Nephron (organoid): ENCODE results near the gene TNIK.

ENCODE experiments used
- H3K27ac Mint-ChIP-seq, 3 experiments: 2 replicates each; pipeline ENCODE4 v1.8.0; 2020; ENCODE audit warnings: mixed read lengths in 3 of 3, mild to moderate bottlenecking in 2 of 3, moderate library complexity in 1 of 3
- H3K27me3 Mint-ChIP-seq: 2 replicates; pipeline ENCODE4 v1.8.0; 2021; ENCODE audit warnings: low read depth, mild to moderate bottlenecking, moderate library complexity, mixed read lengths
- H3K36me3 Mint-ChIP-seq: 2 replicates; pipeline ENCODE4 v1.8.0; 2020; ENCODE audit warnings: low read depth, mixed read lengths
- H3K4me1 Mint-ChIP-seq: 2 replicates; pipeline ENCODE4 v1.8.0; 2020; ENCODE audit warnings: mixed read lengths
- H3K4me3 Mint-ChIP-seq, 3 experiments: 2 replicates each; pipeline ENCODE4 v1.8.0; 2020; ENCODE audit warnings: mild to moderate bottlenecking in 3 of 3, mixed read lengths in 3 of 3, moderate library complexity in 2 of 3
- H3K9me3 Mint-ChIP-seq: 2 replicates; pipeline ENCODE4 v1.8.0; 2020; ENCODE audit warnings: mixed read lengths
- CTCF ChIP-seq, 3 experiments: fragments of 200-600 bp; sonication (generic); IDR thresholded peaks; one replicate each; pipeline ENCODE4 v1.5.0; 2021; ENCODE audit warnings: antibody characterized with exemption in 3 of 3; ENCODE audit not compliant: unreplicated experiment in 3 of 3

The TNIK gene

GRCh38 chr3:171468296-171468906 lies 8.2 kb upstream of the TNIK start:
- Mint-ChIP-seq H3K4me3 (no peak overlapping the region), H3K36me3 (no peaks in the 10 kb centered on the region), H3K4me1 (no peaks in the 10 kb centered on the region), H3K27me3 (peaks cover 7% of the 10 kb centered on the region), H3K9me3 (no peaks in the 10 kb centered on the region), H3K27ac (no peak overlapping the region)
- TF ChIP-seq CTCF (IDR thresholded peaks at IDR 0.05; ENCODE audit: unreplicated experiment in 3 of 3), result no peak

DNA sequence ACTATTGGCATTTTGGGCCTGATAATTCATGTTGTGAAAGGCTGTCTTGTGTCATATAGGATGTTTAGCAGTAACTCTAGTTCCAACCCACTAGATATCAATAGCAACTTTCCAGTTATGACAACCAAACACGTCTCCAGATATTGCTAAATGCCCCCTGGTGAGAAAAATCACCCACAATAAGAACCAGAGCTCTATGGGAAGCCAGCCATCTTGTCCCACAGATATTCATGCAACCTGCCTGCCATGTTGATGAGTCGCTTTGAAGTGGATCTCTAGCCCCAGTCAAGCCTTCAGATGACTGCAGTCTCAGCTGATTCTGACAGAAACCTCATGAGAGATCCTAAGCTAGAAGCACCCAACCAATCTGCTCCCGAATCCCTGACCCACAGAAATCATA lies 5.6 kb upstream of the TNIK start:
- peaks cover 6% of the 10 kb centered on the region for H3K4me1 Mint-ChIP-seq
- H3K27me3 Mint-ChIP-seq, result peaks cover 7% of the 10 kb centered on the region
- no peak overlapping the region for H3K27ac Mint-ChIP-seq
- no peaks in the 10 kb centered on the region for H3K36me3 Mint-ChIP-seq
- no peak for TF ChIP-seq CTCF (IDR thresholded peaks at IDR 0.05; ENCODE audit: unreplicated experiment in 3 of 3)
- H3K4me3 Mint-ChIP-seq, result no peak overlapping the region
- no peaks in the 10 kb centered on the region for H3K9me3 Mint-ChIP-seq

DNA sequence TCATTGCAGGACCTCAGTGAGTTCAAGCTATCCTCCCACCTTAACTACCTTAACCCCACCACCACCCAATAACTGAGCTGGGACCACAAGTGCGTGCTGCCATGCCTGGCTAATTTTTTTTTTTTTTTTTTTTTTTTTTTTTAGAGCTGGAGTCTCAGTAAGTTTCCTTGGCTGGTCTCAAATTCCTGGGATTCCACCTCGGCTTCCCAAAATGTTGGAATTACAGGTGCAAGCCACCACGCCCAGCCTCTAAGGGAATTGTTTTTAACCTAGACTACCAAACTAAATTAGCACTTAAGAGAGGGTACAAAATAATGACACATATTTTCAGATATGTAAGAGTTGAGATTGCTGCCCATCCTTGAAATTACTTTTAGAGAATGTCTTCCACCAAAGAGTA lies 4.3 kb upstream of the TNIK start:
- Mint-ChIP-seq H3K27me3 (peaks cover 17% of the 10 kb centered on the region), H3K27ac (no peak overlapping the region), H3K4me1 (peaks cover 6% of the 10 kb centered on the region), H3K4me3 (no peak overlapping the region), H3K36me3 (no peaks in the 10 kb centered on the region), H3K9me3 (no peaks in the 10 kb centered on the region)
- TF ChIP-seq CTCF (IDR thresholded peaks at IDR 0.05; ENCODE audit: unreplicated experiment in 3 of 3), result no peak

DNA sequence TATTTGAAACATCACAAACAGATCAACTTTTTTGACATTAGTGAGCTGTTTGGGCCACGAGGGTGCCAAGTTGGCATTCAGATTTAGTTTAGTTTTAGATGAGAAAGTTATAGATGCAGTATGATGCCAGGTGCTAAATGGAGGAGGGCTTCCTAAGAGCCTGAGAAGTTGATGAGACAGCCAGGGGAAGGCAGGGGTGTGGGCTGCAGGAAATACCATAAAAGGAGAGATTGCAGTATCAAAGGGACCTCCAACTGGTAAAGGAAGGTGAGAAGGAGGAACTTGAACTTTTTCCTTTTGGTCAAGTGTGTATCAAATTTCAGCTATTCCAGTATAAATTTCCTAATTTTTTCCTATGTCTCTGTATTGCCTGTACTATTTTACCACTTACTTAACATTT lies 2.0 kb upstream of the TNIK start:
- Mint-ChIP-seq H3K36me3 (no peaks in the 10 kb centered on the region), H3K4me3 (peak overlapping the region; percentile 26 to 97 (median 64)), H3K4me1 (peaks cover 18% of the 10 kb centered on the region), H3K27me3 (peaks cover 34% of the 10 kb centered on the region), H3K9me3 (no peaks in the 10 kb centered on the region), H3K27ac (no peak overlapping the region)
- TF ChIP-seq CTCF (IDR thresholded peaks at IDR 0.05; ENCODE audit: unreplicated experiment in 3 of 3), result no peak

DNA sequence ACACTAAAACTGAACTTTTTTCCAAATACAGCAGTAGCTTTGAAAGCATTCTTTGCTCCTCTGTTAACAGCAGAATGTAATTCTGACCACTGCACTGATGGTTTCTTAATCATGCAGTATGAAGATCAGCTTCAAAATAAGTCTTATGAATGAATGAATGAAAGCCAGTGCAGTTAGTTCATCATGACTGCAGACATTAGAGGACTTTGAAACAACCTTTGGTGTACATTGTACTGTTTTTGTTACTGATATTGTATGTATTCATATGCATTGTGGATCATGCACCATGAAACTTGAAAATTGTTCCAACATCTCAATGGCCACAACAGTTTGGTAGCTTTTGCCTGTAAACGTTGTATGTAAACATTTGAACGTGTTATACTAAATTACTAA lies 1.3 kb upstream of the TNIK start:
- Mint-ChIP-seq H3K4me3 (peak overlapping the region; percentile 95 to 97 (median 95)), H3K4me1 (peaks cover 18% of the 10 kb centered on the region), H3K9me3 (no peaks in the 10 kb centered on the region), H3K27me3 (peaks cover 35% of the 10 kb centered on the region), H3K27ac (peak overlapping the region; percentile 67 to 85 (median 71)), H3K36me3 (no peaks in the 10 kb centered on the region)
- TF ChIP-seq CTCF (IDR thresholded peaks at IDR 0.05; ENCODE audit: unreplicated experiment in 3 of 3), result no peak
